CD14-positive monocyte (primary cell): ENCODE results near the gene ARL9. TPM values are rescaled to one million over a fixed set of nuclear protein-coding genes. Genes with fewer than 3 reads are reported as not detected.

Experiments used
- DNase-seq, 3 donors: peaks; one replicate each; pipeline ENCODE4 v3.0.0-alpha.2; 2011 to 2022
- H2AFZ ChIP-seq: 2 replicates; pipeline ENCODE4 v1.6.0; 2012; ENCODE audit warnings: mild to moderate bottlenecking, low read depth, low read length, inconsistent platforms; ENCODE audit not compliant: insufficient read depth, poor library complexity, severe bottlenecking
- H3K27ac ChIP-seq, 2 donors: 1 replicate in 1 of 2; 2 replicates in 1 of 2; pipeline ENCODE4 v1.5.1; 2012 to 2013; ENCODE audit warnings: low read length in 2 of 2, control low read depth in 1 of 2, inconsistent platforms in 1 of 2, low read depth in 1 of 2, mild to moderate bottlenecking in 1 of 2
- H3K27me3 ChIP-seq, 2 donors: one replicate each; pipeline versions ENCODE4 v1.6.0 to v1.6.1; 2011 to 2013; ENCODE audit warnings: low read length in 2 of 2; ENCODE audit not compliant: control insufficient read depth in 2 of 2, insufficient read depth in 2 of 2
- H3K36me3 ChIP-seq, 2 donors: replicated peaks in 1 of 2; 1 replicate in 1 of 2; 2 replicates in 1 of 2; pipeline versions ENCODE4 v1.5.1 to v1.6.1; 2012 to 2013; ENCODE audit warnings: low read length in 2 of 2, control low read depth in 1 of 2, inconsistent platforms in 1 of 2, mild to moderate bottlenecking in 1 of 2; ENCODE audit not compliant: insufficient read depth in 2 of 2, control insufficient read depth in 1 of 2
- H3K4me1 ChIP-seq, 2 donors: 1 replicate in 1 of 2; 2 replicates in 1 of 2; pipeline versions ENCODE4 v1.5.1 to v1.6.1; 2012 to 2013; ENCODE audit warnings: low read length in 2 of 2, control low read depth in 1 of 2, inconsistent platforms in 1 of 2, mild to moderate bottlenecking in 1 of 2, moderate library complexity in 1 of 2; ENCODE audit not compliant: insufficient read depth in 2 of 2, control insufficient read depth in 1 of 2
- H3K4me2 ChIP-seq: replicated peaks from 2 replicates; pipeline ENCODE3; 2012; ENCODE audit warnings: low read length, moderate library complexity, mild to moderate bottlenecking; ENCODE audit not compliant: poor library complexity, severe bottlenecking; ENCODE audit errors: extremely low read depth
- H3K4me3 ChIP-seq, 3 experiments: fragments of 200-600 bp in 1 of 3; sonication (generic) in 1 of 3; replicated peaks in 1 of 3; 1 replicate in 2 of 3; 2 replicates in 1 of 3; pipeline ENCODE4 v1.5.1; 2011 to 2013; ENCODE audit warnings: low read length in 3 of 3, mild to moderate bottlenecking in 3 of 3, control low read depth in 2 of 3, low read depth in 2 of 3, inconsistent platforms in 1 of 3, moderate library complexity in 1 of 3
- H3K79me2 ChIP-seq: 2 replicates; pipeline ENCODE4 v1.6.0; 2012; ENCODE audit warnings: mild to moderate bottlenecking, control low read depth, inconsistent platforms, low read length, moderate library complexity; ENCODE audit not compliant: insufficient read depth
- H3K9ac ChIP-seq: 2 replicates; pipeline ENCODE4 v1.6.0; 2017; ENCODE audit warnings: low read length, mild to moderate bottlenecking; ENCODE audit not compliant: insufficient read depth, poor library complexity, severe bottlenecking
- H3K9me3 ChIP-seq, 2 donors: replicated peaks in 1 of 2; 1 replicate in 1 of 2; 2 replicates in 1 of 2; pipeline versions ENCODE4 v1.5.1 to v1.6.1; 2012 to 2013; ENCODE audit warnings: low read length in 2 of 2, control low read depth in 1 of 2; ENCODE audit not compliant: control insufficient read depth in 1 of 2, insufficient read depth in 1 of 2
- H4K20me1 ChIP-seq: 2 replicates; pipeline ENCODE4 v1.6.0; 2012; ENCODE audit warnings: mild to moderate bottlenecking, low read length, control low read depth, moderate library complexity; ENCODE audit not compliant: insufficient read depth
- H3K27ac Mint-ChIP-seq, 7 donors: one replicate each; pipeline ENCODE4 v1.8.0; 2020; ENCODE audit warnings: mild to moderate bottlenecking in 7 of 7, mixed read lengths in 7 of 7, moderate library complexity in 6 of 7, inconsistent platforms in 2 of 7
- H3K27me3 Mint-ChIP-seq, 3 donors: one replicate each; pipeline ENCODE4 v1.8.0; 2021 to 2022; ENCODE audit warnings: low read depth in 3 of 3, mild to moderate bottlenecking in 3 of 3, mixed read lengths in 3 of 3, moderate library complexity in 3 of 3, inconsistent platforms in 1 of 3
- H3K36me3 Mint-ChIP-seq, 2 donors: one replicate each; pipeline ENCODE4 v1.8.0; 2020; ENCODE audit warnings: mixed read lengths in 2 of 2, inconsistent platforms in 1 of 2, mild to moderate bottlenecking in 1 of 2
- H3K4me1 Mint-ChIP-seq: one replicate; pipeline ENCODE4 v1.8.0; 2020; ENCODE audit warnings: mild to moderate bottlenecking, mixed read lengths
- H3K4me3 Mint-ChIP-seq, 2 donors: one replicate each; pipeline ENCODE4 v1.8.0; 2020; ENCODE audit warnings: mild to moderate bottlenecking in 2 of 2, mixed read lengths in 2 of 2, moderate library complexity in 1 of 2
- H3K9me3 Mint-ChIP-seq, 7 donors: one replicate each; pipeline ENCODE4 v1.8.0; 2020 to 2022; ENCODE audit warnings: mixed read lengths in 7 of 7, mild to moderate bottlenecking in 6 of 7, moderate library complexity in 6 of 7, inconsistent platforms in 2 of 7
- WGBS: methylation state at CpG from one replicate; pipeline ENCODE4 v1.1.5; 2013; ENCODE audit warnings: missing lambda C conversion rate; ENCODE audit not compliant: insufficient coverage; 5-methylcytosine and 5-hydroxymethylcytosine counted together
- intact Hi-C, 2 donors: fragments of 100-400 bp; cut with micrococcal nuclease; formaldehyde crosslinking; loops; one replicate each; pipeline versions ENCODE4 v1.15.0 to v1.15.1; 2023
- polyA minus RNA-seq: library from RNA; depleted of rRNA, polyadenylated mRNA; stranded (reverse); fragments of >200 nt; gene quantifications from 2 replicates; pipeline ENCODE4 v1.2.3, GENCODE V29; 2012
- polyA plus RNA-seq, 3 donors: library from polyadenylated mRNA; depleted of rRNA in 1 of 3; unstranded in 2 of 3; stranded (reverse) in 1 of 3; fragments of 300-500 nt in 2 of 3; fragments of >200 nt in 1 of 3; fragmentation: Illumina TruSeq in 2 of 3; gene quantifications; 1 replicate in 2 of 3; 2 replicates in 1 of 3; pipeline ENCODE4 v1.2.3, GENCODE V29; 2012 to 2021
- total RNA-seq, 12 experiments: library from RNA in 1 of 12; stranded (reverse) in 1 of 12; fragments of 120-200 nt in 1 of 12; gene quantifications; one replicate each; pipeline ENCODE4 v1.2.4 and lab custom pipeline; 2013 to 2026; ENCODE audit warnings: mixed read lengths in 6 of 12, inconsistent platforms in 1 of 12
- TF ChIP-seq, protein P1 (sequence below): fragments of 200-600 bp; IDR thresholded peaks from one replicate; pipeline ENCODE4 v1.8.0; 2022; ENCODE audit warnings: antibody characterized with exemption, mild to moderate bottlenecking

The ARL9 gene, protein sequence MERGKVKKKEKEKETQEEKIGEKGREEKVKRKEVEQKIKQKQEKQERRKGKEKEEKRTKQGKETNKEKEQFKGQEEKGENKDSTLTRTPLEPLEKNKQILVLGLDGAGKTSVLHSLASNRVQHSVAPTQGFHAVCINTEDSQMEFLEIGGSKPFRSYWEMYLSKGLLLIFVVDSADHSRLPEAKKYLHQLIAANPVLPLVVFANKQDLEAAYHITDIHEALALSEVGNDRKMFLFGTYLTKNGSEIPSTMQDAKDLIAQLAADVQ
- total RNA-seq (2013): 0.04 TPM
- polyA plus RNA-seq: not detected
- not detected in 2 replicates for polyA minus RNA-seq
- total RNA-seq (lab: John Stamatoyannopoulos, UW): 0 to 2.3 (median 0.33) reads per million in 11 experiments

DNA sequence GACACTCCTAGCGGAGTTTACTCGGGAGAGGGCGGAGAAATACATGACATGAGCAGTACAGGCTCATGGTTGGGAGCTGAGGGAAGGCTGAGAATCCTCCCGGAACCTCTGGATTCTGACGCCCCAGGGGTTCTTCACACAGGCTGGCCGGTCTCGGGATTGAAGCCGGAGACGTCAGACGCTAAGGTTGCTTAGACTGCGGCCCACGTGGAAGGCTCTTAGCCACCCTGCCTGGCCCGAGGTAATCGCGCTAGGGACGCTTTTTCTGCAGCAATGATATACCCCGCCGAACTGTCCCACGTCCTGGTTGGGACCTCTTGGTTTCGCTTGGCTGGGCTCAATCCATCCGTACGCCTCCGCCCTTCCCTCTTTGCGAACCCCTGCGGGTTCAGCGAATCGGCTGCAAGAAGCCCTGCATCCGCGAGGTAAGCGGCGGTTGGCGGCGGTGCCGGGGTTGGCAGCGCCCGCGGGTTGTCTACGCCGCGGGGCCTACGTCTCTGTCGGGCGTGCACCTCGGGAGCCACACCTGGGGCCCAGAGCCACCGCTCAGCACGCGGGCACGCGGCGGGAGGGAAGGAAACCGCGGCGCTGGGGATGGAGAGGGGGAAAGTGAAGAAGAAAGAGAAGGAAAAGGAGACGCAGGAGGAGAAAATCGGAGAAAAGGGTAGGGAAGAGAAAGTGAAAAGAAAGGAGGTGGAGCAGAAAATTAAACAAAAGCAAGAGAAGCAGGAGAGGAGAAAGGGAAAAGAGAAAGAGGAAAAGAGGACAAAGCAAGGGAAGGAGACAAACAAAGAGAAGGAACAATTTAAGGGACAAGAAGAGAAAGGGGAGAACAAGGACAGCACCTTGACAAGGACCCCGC, at the start of gene ARL9:
Gene ARL9 (plus strand): TSS at position 523 of the 862 bp plus-strand sequence. CDS start 72 bp downstream, at position 595.
- H3K27me3 ChIP-seq: peaks cover 0 to 14% of the 10 kb centered on the region in 2 donors
- peaks cover 19 to 25% of the 10 kb centered on the region in 2 donors for H3K36me3 Mint-ChIP-seq
- H3K4me1 Mint-ChIP-seq: peaks cover 19% of the 10 kb centered on the region
- H3K4me3 Mint-ChIP-seq: peak within 1 kb of the TSS; percentile 94 to 100
- peak within 1 kb of the TSS; percentile 96 for H3K4me2 ChIP-seq
- 7% methylated on average over 56 of the region's 56 CpGs for WGBS
- no peaks in the 10 kb centered on the region for H3K9me3 ChIP-seq
- TF ChIP-seq, protein P1, sequence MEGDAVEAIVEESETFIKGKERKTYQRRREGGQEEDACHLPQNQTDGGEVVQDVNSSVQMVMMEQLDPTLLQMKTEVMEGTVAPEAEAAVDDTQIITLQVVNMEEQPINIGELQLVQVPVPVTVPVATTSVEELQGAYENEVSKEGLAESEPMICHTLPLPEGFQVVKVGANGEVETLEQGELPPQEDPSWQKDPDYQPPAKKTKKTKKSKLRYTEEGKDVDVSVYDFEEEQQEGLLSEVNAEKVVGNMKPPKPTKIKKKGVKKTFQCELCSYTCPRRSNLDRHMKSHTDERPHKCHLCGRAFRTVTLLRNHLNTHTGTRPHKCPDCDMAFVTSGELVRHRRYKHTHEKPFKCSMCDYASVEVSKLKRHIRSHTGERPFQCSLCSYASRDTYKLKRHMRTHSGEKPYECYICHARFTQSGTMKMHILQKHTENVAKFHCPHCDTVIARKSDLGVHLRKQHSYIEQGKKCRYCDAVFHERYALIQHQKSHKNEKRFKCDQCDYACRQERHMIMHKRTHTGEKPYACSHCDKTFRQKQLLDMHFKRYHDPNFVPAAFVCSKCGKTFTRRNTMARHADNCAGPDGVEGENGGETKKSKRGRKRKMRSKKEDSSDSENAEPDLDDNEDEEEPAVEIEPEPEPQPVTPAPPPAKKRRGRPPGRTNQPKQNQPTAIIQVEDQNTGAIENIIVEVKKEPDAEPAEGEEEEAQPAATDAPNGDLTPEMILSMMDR: no peak
- peaks cover 13 to 14% of the 10 kb centered on the region in 2 donors for H3K4me1 ChIP-seq
- H3K9me3 Mint-ChIP-seq: peaks cover 0 to 6% (median 0%) of the 10 kb centered on the region in 7 donors
- H3K4me3 ChIP-seq: peak within 1 kb of the TSS; percentile 55 to 76 (median 59)
- H2AFZ ChIP-seq: peak within 1 kb of the TSS; percentile 78
- H3K27me3 Mint-ChIP-seq: peaks cover 19 to 22% (median 20%) of the 10 kb centered on the region in 3 donors
- peaks cover 21 to 33% of the 10 kb centered on the region in 2 donors for H3K36me3 ChIP-seq
- peak within 1 kb of the TSS in 6 of 7 donors; percentile 3 to 86 (median 49) for H3K27ac Mint-ChIP-seq
- intact Hi-C loops: no loop called here
- H3K9ac ChIP-seq: peak within 1 kb of the TSS; percentile 65
- H4K20me1 ChIP-seq: no peaks in the 10 kb centered on the region
- H3K79me2 ChIP-seq: no peaks in the 10 kb centered on the region
- H3K27ac ChIP-seq: peak within 1 kb of the TSS in 1 of 2 donors; percentile 47
- peak; percentile 35 to 43 (median 38) for DNase-seq

DNA sequence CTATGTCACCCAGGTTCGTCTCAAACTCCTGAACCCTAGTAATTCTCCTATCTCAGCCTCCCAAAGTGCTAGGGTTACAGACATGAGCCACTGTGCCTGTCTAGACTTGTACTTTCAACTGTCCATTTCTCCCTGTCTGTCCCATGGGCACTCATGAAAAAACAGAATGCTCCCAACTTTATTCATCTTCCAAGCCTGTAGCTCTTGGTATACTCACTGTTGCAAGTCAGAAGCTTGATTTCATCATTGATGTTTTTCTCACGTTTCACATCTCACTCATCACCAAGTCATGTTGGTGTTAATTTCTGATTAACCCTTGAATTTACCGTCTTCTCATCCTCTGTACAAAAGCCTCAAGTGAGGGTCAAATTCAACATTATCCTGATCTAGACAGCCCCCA, 45.5 kb upstream of the ARL9 start:
- Histone ChIP-seq H3K27me3 (no peaks in the 10 kb centered on the region), H3K79me2 (peaks cover 19% of the 10 kb centered on the region), H3K27ac (no peak overlapping the region), H3K4me2 (no peak overlapping the region), H3K9ac (no peak overlapping the region), H3K4me3 (no peak overlapping the region), H3K4me1 (no peaks in the 10 kb centered on the region), H3K9me3 (no peaks in the 10 kb centered on the region), H3K36me3 (peaks cover 22 to 68% of the 10 kb centered on the region in 2 donors), H2AFZ (no peak overlapping the region), H4K20me1 (no peaks in the 10 kb centered on the region)
- Mint-ChIP-seq H3K4me3 (no peak overlapping the region), H3K27me3 (no peaks in the 10 kb centered on the region), H3K4me1 (peaks cover 7% of the 10 kb centered on the region), H3K36me3 (peaks cover 28 to 49% of the 10 kb centered on the region in 2 donors), H3K27ac (peak overlapping the region in 3 of 7 donors; percentile 3 to 57 (median 13)), H3K9me3 (no peaks in the 10 kb centered on the region)
- DNase-seq: no peak
- WGBS: 73% methylated on average over 3 of the region's 3 CpGs
- TF ChIP-seq, protein P1: no peak
- intact Hi-C loops: loop anchor here in 1 of 2 donors (10.0 kb wide), 1 partner anchor 445 kb away; the partner anchor contains the start of gene REST
